ENCODE results near the gene AFAP1L1. TPM values are rescaled to one million over a fixed set of nuclear protein-coding genes. Genes with fewer than 3 reads are reported as not detected.

Gene AFAP1L1
- total and polyA plus RNA-seq, 4 donors: 2.1 to 11.6 (median 4.0) TPM

GRCh38 chr5:149379177-149379761, 107.6 kb downstream of the AFAP1L1 start, which contains the start of gene IL17B:
Gene IL17B (minus strand): TSS chr5:149379292. CDS start chr5:149379225, 67 bp downstream.
- H3K36me3 ChIP-seq (ENCODE audit: control insufficient read depth in 4 of 4, insufficient read depth in 3 of 4, low read depth in 1 of 4, low read length in 3 of 4): no peaks in the 10 kb centered on the region
- H3K4me3 ChIP-seq (ENCODE audit: low read depth in 1 of 3, low read length in 3 of 3): no peak within 1 kb of the TSS
- H3K27me3 ChIP-seq (ENCODE audit: control insufficient read depth in 4 of 4, insufficient read depth in 4 of 4, low read length in 3 of 4): no peaks in the 10 kb centered on the region
- no peak within 1 kb of the TSS for H3K9ac ChIP-seq (ENCODE audit: low read depth in 1 of 2, low read length in 2 of 2)
- peaks cover 0 to 6% (median 0%) of the 10 kb centered on the region in 4 donors for H3K4me1 ChIP-seq (ENCODE audit: control insufficient read depth in 4 of 4, insufficient read depth in 4 of 4, low read length in 3 of 4)
- 85% methylated on average over 22 of the region's 22 CpGs for WGBS
- no peak for TF ChIP-seq FOXA1 (IDR thresholded peaks at IDR 0.05)
- no peak for TF ChIP-seq ZBTB33 (IDR thresholded peaks at IDR 0.05)
- H3K27ac ChIP-seq (ENCODE audit: low read depth in 1 of 2, low read length in 2 of 2): no peak within 1 kb of the TSS
- H3K9me3 ChIP-seq (ENCODE audit: control insufficient read depth in 4 of 4, low read length in 3 of 4): no peaks in the 10 kb centered on the region
- DNase-seq (ENCODE audit: low spot score): no peak

- peaks cover 0 to 6% (median 0%) of the 10 kb centered on the region in 4 donors for H3K4me1 ChIP-seq (ENCODE audit: control insufficient read depth in 4 of 4, insufficient read depth in 4 of 4, low read length in 3 of 4)
- no peak overlapping the region for H3K27ac ChIP-seq (ENCODE audit: low read depth in 1 of 2, low read length in 2 of 2)
- H3K4me3 ChIP-seq (ENCODE audit: low read depth in 1 of 3, low read length in 3 of 3): no peak overlapping the region
- TF ChIP-seq RAD21 (IDR thresholded peaks at IDR 0.05) (no peak), SP1 (IDR thresholded peaks at IDR 0.05) (no peak), ZBTB33 (IDR thresholded peaks at IDR 0.05) (no peak), NR2F2 (IDR thresholded peaks at IDR 0.05) (no peak), CTCF (IDR thresholded peaks at IDR 0.05; ENCODE audit: low read depth, low read length, missing input control) (no peak), RXRA (IDR thresholded peaks at IDR 0.05) (no peak), TAF1 (conservative IDR thresholded peaks at IDR 0.05) (no peak), YY1 (IDR thresholded peaks at IDR 0.05) (no peak), REST (IDR thresholded peaks at IDR 0.05) (no peak), MAX (IDR thresholded peaks at IDR 0.05) (no peak), HNF4G (IDR thresholded peaks at IDR 0.05) (no peak), FOXA2 (IDR thresholded peaks at IDR 0.05) (no peak), EGR1 (IDR thresholded peaks at IDR 0.05; ENCODE audit: low read depth in 2 of 2) (no peak), JUND (IDR thresholded peaks at IDR 0.05) (no peak)
- no peaks in the 10 kb centered on the region for H3K27me3 ChIP-seq (ENCODE audit: control insufficient read depth in 4 of 4, insufficient read depth in 4 of 4, low read length in 3 of 4)
- DNase-seq (ENCODE audit: low spot score): no peak
- H3K9me3 ChIP-seq (ENCODE audit: control insufficient read depth in 4 of 4, low read length in 3 of 4): no peaks in the 10 kb centered on the region
- no peaks in the 10 kb centered on the region for H3K36me3 ChIP-seq (ENCODE audit: control insufficient read depth in 4 of 4, insufficient read depth in 3 of 4, low read depth in 1 of 4, low read length in 3 of 4)
- H3K9ac ChIP-seq (ENCODE audit: low read depth in 1 of 2, low read length in 2 of 2): no peak overlapping the region
- WGBS: 92% methylated on average over 5 of the region's 5 CpGs
Measured at GRCh38 chr5:149379818-149380374, 108.2 kb downstream of the AFAP1L1 start.

Measured in liver (tissue), 9 donors.